Stimulated activated CD8-positive, alpha-beta memory T cell treated with anti-CD3 and anti-CD28 coated beads, Interleukin-2, amount 100 ng/mL, for 1 hour (primary cell): ENCODE measurements around the gene KRTAP29-1.

Experiments used
- DNase-seq, 2 donors: peaks; one replicate each; pipeline ENCODE4 v3.0.0-alpha.2; 2020; ENCODE audit warnings: low read depth in 2 of 2

The KRTAP29-1 gene

GRCh38 chr17:41327411-41328120 lies 24.9 kb upstream of the KRTAP29-1 start:
- DNase-seq = no peak

GRCh38 chr17:41326173-41327145 lies 23.8 kb upstream of the KRTAP29-1 start:
- no peak for DNase-seq

- no peak for DNase-seq
These were observed 23.0 kb upstream of the KRTAP29-1 start for GRCh38 chr17:41325611-41326010.

- DNase-seq = no peak
These were observed 22.5 kb upstream of the KRTAP29-1 start for GRCh38 chr17:41325126-41325525.

- DNase-seq = no peak
These were observed 21.8 kb upstream of the KRTAP29-1 start for GRCh38 chr17:41324180-41325075.

GRCh38 chr17:41322903-41323895 lies 20.5 kb upstream of the KRTAP29-1 start:
- no peak for DNase-seq

GRCh38 chr17:41322094-41322902 lies 19.6 kb upstream of the KRTAP29-1 start:
- DNase-seq = no peak

- no peak for DNase-seq
These were observed 15.6 kb upstream of the KRTAP29-1 start for GRCh38 chr17:41318231-41318630.

- no peak for DNase-seq
These were observed 13.3 kb upstream of the KRTAP29-1 start for GRCh38 chr17:41315814-41316445.

GRCh38 chr17:41315204-41315794 lies 12.6 kb upstream of the KRTAP29-1 start, which contains the start of gene KRTAP17-1:
Gene KRTAP17-1 (minus strand): TSS chr17:41315710. CDS start chr17:41315650, 60 bp downstream.
- no peak for DNase-seq

GRCh38 chr17:41311111-41311510 lies 8.5 kb upstream of the KRTAP29-1 start:
- DNase-seq = no peak

GRCh38 chr17:41308918-41309359 lies 6.3 kb upstream of the KRTAP29-1 start, which contains the start of gene KRTAP16-1:
Gene KRTAP16-1 (minus strand): TSS chr17:41309309. CDS start chr17:41309253, 56 bp downstream.
- DNase-seq = peak; percentile 17 to 31

- peak; percentile 58 for DNase-seq
These were observed 5.7 kb upstream of the KRTAP29-1 start for GRCh38 chr17:41308251-41308917.

- no peak for DNase-seq
These were observed 5.0 kb upstream of the KRTAP29-1 start for GRCh38 chr17:41307647-41308046.

- DNase-seq = no peak
These were observed 1.4 kb upstream of the KRTAP29-1 start for GRCh38 chr17:41304091-41304490.

GRCh38 chr17:41302981-41303380 lies 330 bp upstream of the KRTAP29-1 start:
- DNase-seq = no peak

- DNase-seq = no peak
These were observed 1.4 kb downstream of the KRTAP29-1 start for GRCh38 chr17:41301204-41301790.
